ENCODE measurements around the gene CR1. TPM values are rescaled to one million over a fixed set of nuclear protein-coding genes. Genes with fewer than 3 reads are reported as not detected.
"Not testable (repeated sequence)": the region's sequence is repeated elsewhere in the genome, so short reads cannot be mapped to it uniquely, and the experiment has no call there.

The CR1 gene
- total and polyA plus RNA-seq, 2 donors (not counting 3 experiments of a cell fraction or from before 2014, with no cell fraction given): not detected

DNA sequence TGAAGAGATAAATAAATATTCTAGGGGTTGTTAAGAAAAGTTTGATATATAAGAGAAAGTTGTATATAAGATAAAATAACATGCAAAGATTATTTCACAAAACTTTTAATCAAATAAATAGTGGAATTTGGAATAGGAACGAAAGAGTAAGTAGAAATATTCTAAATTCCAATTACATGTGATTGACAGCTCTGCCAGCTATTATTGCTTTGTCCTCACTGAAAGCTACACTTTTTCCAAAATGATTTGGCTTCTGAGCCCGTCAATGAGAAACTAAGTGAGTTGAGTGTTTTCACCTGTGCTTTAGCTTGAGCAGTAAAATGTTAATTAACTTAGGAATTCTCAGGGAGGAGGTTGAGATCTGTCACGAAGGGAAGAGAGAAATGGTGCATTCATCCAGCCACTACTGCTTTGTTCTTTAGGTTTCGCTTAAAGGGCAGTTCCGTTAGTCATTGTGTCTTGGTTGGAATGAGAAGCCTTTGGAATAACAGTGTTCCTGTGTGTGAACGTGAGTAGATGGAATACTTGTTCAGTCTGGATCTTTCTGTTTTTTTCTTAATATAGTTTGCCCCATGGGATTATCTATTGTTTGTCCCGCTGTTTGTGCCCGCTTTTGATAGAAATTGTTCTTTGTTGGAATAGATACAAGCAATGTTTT lies 85.7 kb downstream of the CR1 start:
- Histone ChIP-seq H3K27ac (ENCODE audit: insufficient read depth, low read depth, low read length) (no peak overlapping the region), H3K27me3 (ENCODE audit: control insufficient read depth in 2 of 2, insufficient read depth in 2 of 2, low read length in 2 of 2) (peaks cover 9 to 12% of the 10 kb centered on the region in 2 experiments), H4K20me1 (replicated peaks; ENCODE audit: control insufficient read depth, extremely low read depth, insufficient read depth, low read length) (no peaks in the 10 kb centered on the region), H2AFZ (ENCODE audit: low read depth, low read length) (no peak overlapping the region), H3K4me1 (ENCODE audit: control insufficient read depth, extremely low read depth, insufficient read depth, low read length) (no peaks in the 10 kb centered on the region), H3K4me3 (replicated peaks in 1 of 3; ENCODE audit: insufficient read depth in 1 of 3, low read depth in 1 of 3, low read length in 3 of 3) (no peak overlapping the region), H3K36me3 (ENCODE audit: control insufficient read depth in 2 of 2, extremely low read depth in 1 of 2, insufficient read depth in 2 of 2, low read length in 2 of 2) (no peaks in the 10 kb centered on the region), H3K9me1 (replicated peaks; ENCODE audit: control insufficient read depth, extremely low read depth, insufficient read depth, low read length) (no peaks in the 10 kb centered on the region), H3K4me2 (ENCODE audit: insufficient read depth, low read length) (no peak overlapping the region), H3K79me2 (ENCODE audit: control insufficient read depth, insufficient read depth, low read length) (no peaks in the 10 kb centered on the region), H3K9me3 (replicated peaks; ENCODE audit: control insufficient read depth, insufficient read depth, low read length) (no peaks in the 10 kb centered on the region), H3K9ac (replicated peaks; ENCODE audit: extremely low read depth, insufficient read depth, low read length) (no peak overlapping the region)
- FAIRE-seq: no peak
- no TSS peak for BruUV-seq (replicated peaks)
- ChIA-PET CTCF (interaction anchor here (1.5 to 3.8 kb wide), 2 partner anchors 91 to 216 kb away, joined by 4 to 39 read pairs; no protein-coding TSS in a partner anchor), POLR2A (interaction anchor here (0.6 kb wide), 1 partner anchor 130 kb away, joined by 4 read pairs; no protein-coding TSS in a partner anchor)
- dilution Hi-C loops (cut with MboI; ENCODE audit: extremely low pct_ligation_motif_present, low sequenced_read_pairs): no loop called here
- DNase-seq (ENCODE audit: low read depth, low spot score): no peak
- intact Hi-C loops (cut with micrococcal nuclease): no loop called here
- TF ChIP-seq MYC (IDR thresholded peaks at IDR 0.05; ENCODE audit: low read depth, low read length) (no peak), JUN (IDR thresholded peaks at IDR 0.05; ENCODE audit: borderline replicate concordance, insufficient read depth, insufficient read length, low read depth) (no peak), POLR2A (IDR thresholded peaks at IDR 0.05; ENCODE audit: low read depth, low read length) (no peak), POLR2AphosphoS5 (IDR thresholded peaks at IDR 0.05; ENCODE audit: insufficient read depth, low read depth, low read length) (no peak), EZH2 (IDR thresholded peaks at IDR 0.05; ENCODE audit: borderline replicate concordance, low read depth, low read length, severe bottlenecking) (no peak), GATA2 (IDR thresholded peaks at IDR 0.05; ENCODE audit: insufficient read depth, insufficient read length, low read depth, low read length) (no peak), FOS (IDR thresholded peaks at IDR 0.05; ENCODE audit: borderline replicate concordance, insufficient read depth, low read length) (no peak)
- TF ChIP-seq, protein P1, sequence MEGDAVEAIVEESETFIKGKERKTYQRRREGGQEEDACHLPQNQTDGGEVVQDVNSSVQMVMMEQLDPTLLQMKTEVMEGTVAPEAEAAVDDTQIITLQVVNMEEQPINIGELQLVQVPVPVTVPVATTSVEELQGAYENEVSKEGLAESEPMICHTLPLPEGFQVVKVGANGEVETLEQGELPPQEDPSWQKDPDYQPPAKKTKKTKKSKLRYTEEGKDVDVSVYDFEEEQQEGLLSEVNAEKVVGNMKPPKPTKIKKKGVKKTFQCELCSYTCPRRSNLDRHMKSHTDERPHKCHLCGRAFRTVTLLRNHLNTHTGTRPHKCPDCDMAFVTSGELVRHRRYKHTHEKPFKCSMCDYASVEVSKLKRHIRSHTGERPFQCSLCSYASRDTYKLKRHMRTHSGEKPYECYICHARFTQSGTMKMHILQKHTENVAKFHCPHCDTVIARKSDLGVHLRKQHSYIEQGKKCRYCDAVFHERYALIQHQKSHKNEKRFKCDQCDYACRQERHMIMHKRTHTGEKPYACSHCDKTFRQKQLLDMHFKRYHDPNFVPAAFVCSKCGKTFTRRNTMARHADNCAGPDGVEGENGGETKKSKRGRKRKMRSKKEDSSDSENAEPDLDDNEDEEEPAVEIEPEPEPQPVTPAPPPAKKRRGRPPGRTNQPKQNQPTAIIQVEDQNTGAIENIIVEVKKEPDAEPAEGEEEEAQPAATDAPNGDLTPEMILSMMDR (IDR thresholded peaks at IDR 0.05; ENCODE audit: extremely low read depth in 1 of 2, insufficient read depth in 1 of 2, low read depth in 1 of 2, low read length in 2 of 2): no peak
- TF ChIP-seq, protein P2, sequence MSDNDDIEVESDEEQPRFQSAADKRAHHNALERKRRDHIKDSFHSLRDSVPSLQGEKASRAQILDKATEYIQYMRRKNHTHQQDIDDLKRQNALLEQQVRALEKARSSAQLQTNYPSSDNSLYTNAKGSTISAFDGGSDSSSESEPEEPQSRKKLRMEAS (IDR thresholded peaks at IDR 0.05; ENCODE audit: insufficient read depth, insufficient read length): no peak

DNA sequence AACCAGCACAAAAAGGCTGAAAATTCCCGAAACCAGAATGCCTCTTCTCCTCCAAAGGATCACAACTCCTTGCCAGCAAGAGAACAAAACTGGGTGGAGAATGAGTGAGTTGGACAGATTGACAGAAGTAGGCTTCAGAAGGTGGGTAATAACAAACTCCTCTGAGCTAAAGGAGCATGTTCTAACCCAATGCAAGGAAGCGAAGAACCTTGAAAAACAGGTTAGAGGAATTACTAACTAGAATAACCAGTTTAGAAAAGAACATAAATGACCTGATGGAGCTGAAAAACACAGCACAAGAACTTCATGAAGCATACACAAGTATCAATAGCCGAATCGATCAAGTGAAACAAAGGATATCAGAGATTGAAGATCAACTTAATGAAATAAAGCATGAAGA lies 93.5 kb downstream of the CR1 start:
- dilution Hi-C loops (cut with MboI; ENCODE audit: extremely low pct_ligation_motif_present, low sequenced_read_pairs); H3K4me3 ChIP-seq (replicated peaks in 1 of 3; ENCODE audit: insufficient read depth in 1 of 3, low read depth in 1 of 3, low read length in 3 of 3); H3K36me3 ChIP-seq (ENCODE audit: control insufficient read depth in 2 of 2, extremely low read depth in 1 of 2, insufficient read depth in 2 of 2, low read length in 2 of 2); H3K4me2 ChIP-seq (ENCODE audit: insufficient read depth, low read length); H3K4me1 ChIP-seq (ENCODE audit: control insufficient read depth, extremely low read depth, insufficient read depth, low read length); H3K79me2 ChIP-seq (ENCODE audit: control insufficient read depth, insufficient read depth, low read length); FAIRE-seq; DNase-seq (ENCODE audit: low read depth, low spot score); H3K27me3 ChIP-seq (ENCODE audit: control insufficient read depth in 2 of 2, insufficient read depth in 2 of 2, low read length in 2 of 2); H2AFZ ChIP-seq (ENCODE audit: low read depth, low read length); H4K20me1 ChIP-seq (replicated peaks; ENCODE audit: control insufficient read depth, extremely low read depth, insufficient read depth, low read length); H3K9ac ChIP-seq (replicated peaks; ENCODE audit: extremely low read depth, insufficient read depth, low read length); H3K9me1 ChIP-seq (replicated peaks; ENCODE audit: control insufficient read depth, extremely low read depth, insufficient read depth, low read length); H3K9me3 ChIP-seq (replicated peaks; ENCODE audit: control insufficient read depth, insufficient read depth, low read length); intact Hi-C loops (cut with micrococcal nuclease); CTCF ChIA-PET; BruUV-seq (replicated peaks); POLR2A ChIA-PET; H3K27ac ChIP-seq (ENCODE audit: insufficient read depth, low read depth, low read length): not testable (repeated sequence)
